ENCODE results near the gene SUPT5H. TPM values are rescaled to one million over a fixed set of nuclear protein-coding genes. Genes with fewer than 3 reads are reported as not detected.
A peak's percentile ranks its signal among the peaks of the same experiment; 100 is the strongest.

Gene SUPT5H
- polyA plus RNA-seq, 1 donor from 2014 or later: 92.5 TPM

GRCh38 chr19:39413272-39413910 is 32.0 kb upstream of the SUPT5H start:
- Histone ChIP-seq H3K27me3 (ENCODE audit: insufficient read depth, low read depth, low read length) (peaks cover 23% of the 10 kb centered on the region), H3K9ac (ENCODE audit: low read length) (peak overlapping the region; percentile 100), H3K36me3 (ENCODE audit: insufficient read depth, low read length) (no peaks in the 10 kb centered on the region), H4K20me1 (ENCODE audit: insufficient read depth) (no peaks in the 10 kb centered on the region), H3K9me2 (ENCODE audit: insufficient read depth, low read length) (no peaks in the 10 kb centered on the region), H2AFZ (ENCODE audit: low read depth, low read length) (peak overlapping the region; percentile 73), H3K79me2 (replicated peaks; ENCODE audit: insufficient read depth, low read length) (peaks cover 27% of the 10 kb centered on the region), H3K9me3 (ENCODE audit: low read length) (no peaks in the 10 kb centered on the region), H3K27ac (ENCODE audit: low read length) (peak overlapping the region; percentile 99), H3K4me3 (ENCODE audit: low read length) (peak overlapping the region; percentile 89), H3K4me2 (ENCODE audit: low read length) (peak overlapping the region; percentile 97), H3F3A (ENCODE audit: insufficient read depth, low read length, poor library complexity, severe bottlenecking) (no peaks in the 10 kb centered on the region)
- TF ChIP-seq, protein P1, sequence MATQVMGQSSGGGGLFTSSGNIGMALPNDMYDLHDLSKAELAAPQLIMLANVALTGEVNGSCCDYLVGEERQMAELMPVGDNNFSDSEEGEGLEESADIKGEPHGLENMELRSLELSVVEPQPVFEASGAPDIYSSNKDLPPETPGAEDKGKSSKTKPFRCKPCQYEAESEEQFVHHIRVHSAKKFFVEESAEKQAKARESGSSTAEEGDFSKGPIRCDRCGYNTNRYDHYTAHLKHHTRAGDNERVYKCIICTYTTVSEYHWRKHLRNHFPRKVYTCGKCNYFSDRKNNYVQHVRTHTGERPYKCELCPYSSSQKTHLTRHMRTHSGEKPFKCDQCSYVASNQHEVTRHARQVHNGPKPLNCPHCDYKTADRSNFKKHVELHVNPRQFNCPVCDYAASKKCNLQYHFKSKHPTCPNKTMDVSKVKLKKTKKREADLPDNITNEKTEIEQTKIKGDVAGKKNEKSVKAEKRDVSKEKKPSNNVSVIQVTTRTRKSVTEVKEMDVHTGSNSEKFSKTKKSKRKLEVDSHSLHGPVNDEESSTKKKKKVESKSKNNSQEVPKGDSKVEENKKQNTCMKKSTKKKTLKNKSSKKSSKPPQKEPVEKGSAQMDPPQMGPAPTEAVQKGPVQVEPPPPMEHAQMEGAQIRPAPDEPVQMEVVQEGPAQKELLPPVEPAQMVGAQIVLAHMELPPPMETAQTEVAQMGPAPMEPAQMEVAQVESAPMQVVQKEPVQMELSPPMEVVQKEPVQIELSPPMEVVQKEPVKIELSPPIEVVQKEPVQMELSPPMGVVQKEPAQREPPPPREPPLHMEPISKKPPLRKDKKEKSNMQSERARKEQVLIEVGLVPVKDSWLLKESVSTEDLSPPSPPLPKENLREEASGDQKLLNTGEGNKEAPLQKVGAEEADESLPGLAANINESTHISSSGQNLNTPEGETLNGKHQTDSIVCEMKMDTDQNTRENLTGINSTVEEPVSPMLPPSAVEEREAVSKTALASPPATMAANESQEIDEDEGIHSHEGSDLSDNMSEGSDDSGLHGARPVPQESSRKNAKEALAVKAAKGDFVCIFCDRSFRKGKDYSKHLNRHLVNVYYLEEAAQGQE (IDR thresholded peaks at IDR 0.05; ENCODE audit: borderline replicate concordance): no peak
- peak; percentile 83 for TF ChIP-seq POLR2AphosphoS5 (IDR thresholded peaks at IDR 0.05)
- TF ChIP-seq MXI1 (conservative IDR thresholded peaks at IDR 0.05; ENCODE audit: poor library complexity, severe bottlenecking): no peak
- TF ChIP-seq RAD21 (conservative IDR thresholded peaks at IDR 0.05): no peak
- TF ChIP-seq EZH2 (IDR thresholded peaks at IDR 0.05; ENCODE audit: borderline replicate concordance, insufficient read depth, low read length, poor library complexity, severe bottlenecking): no peak
- TF ChIP-seq TAF1 (IDR thresholded peaks at IDR 0.05; ENCODE audit: low read depth): no peak

GRCh38 chr19:39413911-39414608 is 31.3 kb upstream of the SUPT5H start:
- Histone ChIP-seq H3F3A (ENCODE audit: insufficient read depth, low read length, poor library complexity, severe bottlenecking) (no peaks in the 10 kb centered on the region), H3K9me2 (ENCODE audit: insufficient read depth, low read length) (no peaks in the 10 kb centered on the region), H3K27me3 (ENCODE audit: insufficient read depth, low read depth, low read length) (peaks cover 16% of the 10 kb centered on the region), H3K9me3 (ENCODE audit: low read length) (no peaks in the 10 kb centered on the region), H2AFZ (ENCODE audit: low read depth, low read length) (peak overlapping the region; percentile 73), H3K36me3 (ENCODE audit: insufficient read depth, low read length) (no peaks in the 10 kb centered on the region), H3K4me3 (ENCODE audit: low read length) (peak overlapping the region; percentile 89), H3K27ac (ENCODE audit: low read length) (peak overlapping the region; percentile 99), H4K20me1 (ENCODE audit: insufficient read depth) (no peaks in the 10 kb centered on the region), H3K9ac (ENCODE audit: low read length) (peak overlapping the region; percentile 100), H3K4me2 (ENCODE audit: low read length) (peak overlapping the region; percentile 97), H3K79me2 (replicated peaks; ENCODE audit: insufficient read depth, low read length) (peaks cover 27% of the 10 kb centered on the region)
- no peak for TF ChIP-seq EP300 (conservative IDR thresholded peaks at IDR 0.05; ENCODE audit: poor library complexity, severe bottlenecking)
- no peak for TF ChIP-seq RAD21 (conservative IDR thresholded peaks at IDR 0.05)
- TF ChIP-seq TAF1 (IDR thresholded peaks at IDR 0.05; ENCODE audit: low read depth): peak; percentile 30
- peak; percentile 27 for TF ChIP-seq MXI1 (conservative IDR thresholded peaks at IDR 0.05; ENCODE audit: poor library complexity, severe bottlenecking)
- peak; percentile 33 for TF ChIP-seq CTCF (IDR thresholded peaks at IDR 0.05; ENCODE audit: poor library complexity, severe bottlenecking)
- peak; percentile 26 for TF ChIP-seq POLR2AphosphoS5 (IDR thresholded peaks at IDR 0.05)
- TF ChIP-seq, protein P1 (IDR thresholded peaks at IDR 0.05; ENCODE audit: borderline replicate concordance): peak; percentile 60
- no peak for TF ChIP-seq SMC3 (conservative IDR thresholded peaks at IDR 0.05; ENCODE audit: poor library complexity)
- no peak for TF ChIP-seq EZH2 (IDR thresholded peaks at IDR 0.05; ENCODE audit: borderline replicate concordance, insufficient read depth, low read length, poor library complexity, severe bottlenecking)

Measured in neural cell (in vitro differentiated cells).